GM10266 (cell line): ENCODE data around the gene FIGN.
A peak's percentile ranks its signal among the peaks of the same experiment; 100 is the strongest.

ENCODE experiments used
- DNase-seq: peaks from one replicate; pipeline ENCODE4 v3.0.0; 2012; ENCODE audit errors: extremely low spot score
- TF ChIP-seq, protein P1 (sequence below): IDR thresholded peaks from 2 replicates; pipeline ENCODE4 v1.5.1; 2012; ENCODE audit warnings: mild to moderate bottlenecking, low read depth; ENCODE audit not compliant: control insufficient read depth, insufficient read depth; ENCODE audit errors: missing control alignments

The FIGN gene, protein sequence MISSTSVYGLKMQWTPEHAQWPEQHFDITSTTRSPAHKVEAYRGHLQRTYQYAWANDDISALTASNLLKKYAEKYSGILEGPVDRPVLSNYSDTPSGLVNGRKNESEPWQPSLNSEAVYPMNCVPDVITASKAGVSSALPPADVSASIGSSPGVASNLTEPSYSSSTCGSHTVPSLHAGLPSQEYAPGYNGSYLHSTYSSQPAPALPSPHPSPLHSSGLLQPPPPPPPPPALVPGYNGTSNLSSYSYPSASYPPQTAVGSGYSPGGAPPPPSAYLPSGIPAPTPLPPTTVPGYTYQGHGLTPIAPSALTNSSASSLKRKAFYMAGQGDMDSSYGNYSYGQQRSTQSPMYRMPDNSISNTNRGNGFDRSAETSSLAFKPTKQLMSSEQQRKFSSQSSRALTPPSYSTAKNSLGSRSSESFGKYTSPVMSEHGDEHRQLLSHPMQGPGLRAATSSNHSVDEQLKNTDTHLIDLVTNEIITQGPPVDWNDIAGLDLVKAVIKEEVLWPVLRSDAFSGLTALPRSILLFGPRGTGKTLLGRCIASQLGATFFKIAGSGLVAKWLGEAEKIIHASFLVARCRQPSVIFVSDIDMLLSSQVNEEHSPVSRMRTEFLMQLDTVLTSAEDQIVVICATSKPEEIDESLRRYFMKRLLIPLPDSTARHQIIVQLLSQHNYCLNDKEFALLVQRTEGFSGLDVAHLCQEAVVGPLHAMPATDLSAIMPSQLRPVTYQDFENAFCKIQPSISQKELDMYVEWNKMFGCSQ

DNA sequence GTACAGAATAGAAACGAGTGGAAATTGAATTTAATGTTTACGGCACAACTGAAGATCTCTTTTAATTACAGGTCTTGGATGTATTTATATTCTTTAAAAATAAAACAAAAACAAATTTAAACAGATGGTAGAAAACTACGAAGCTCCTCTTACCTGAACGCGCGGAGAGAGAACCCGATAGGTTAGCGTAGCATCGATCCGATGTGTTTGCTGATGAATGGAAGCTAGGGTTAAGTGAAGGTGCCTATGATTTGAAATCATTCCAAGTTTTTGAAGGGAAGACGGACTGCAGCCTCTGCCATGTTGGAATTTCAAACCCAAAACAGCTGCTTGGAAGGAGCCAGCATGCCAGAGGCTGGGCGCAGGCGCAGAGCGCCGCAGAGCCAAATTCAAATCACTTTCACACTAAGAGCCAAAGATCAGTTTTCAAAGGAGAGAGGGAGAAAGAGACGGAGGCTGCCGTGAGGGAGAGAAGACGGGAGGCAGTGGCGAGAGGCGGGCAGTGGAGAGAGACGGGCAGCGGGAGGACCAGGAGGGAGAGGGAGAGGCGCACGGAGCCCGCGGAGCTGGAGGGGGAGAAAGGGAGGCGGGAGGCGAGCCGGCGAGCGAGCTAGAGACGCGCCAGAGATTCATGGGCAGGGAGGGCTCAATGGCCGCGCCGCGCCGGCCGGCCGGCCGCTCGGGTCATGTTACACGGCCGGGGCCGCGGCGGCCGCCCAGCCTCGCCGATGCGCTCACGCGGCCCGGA lies at the start of gene FIGN:
FIGN (minus strand) TSS at position 324 of the 748 bp plus-strand sequence. CDS start 1,081 bp downstream, outside the sequence.
- peak; percentile 21 for DNase-seq
- TF ChIP-seq, protein P1, sequence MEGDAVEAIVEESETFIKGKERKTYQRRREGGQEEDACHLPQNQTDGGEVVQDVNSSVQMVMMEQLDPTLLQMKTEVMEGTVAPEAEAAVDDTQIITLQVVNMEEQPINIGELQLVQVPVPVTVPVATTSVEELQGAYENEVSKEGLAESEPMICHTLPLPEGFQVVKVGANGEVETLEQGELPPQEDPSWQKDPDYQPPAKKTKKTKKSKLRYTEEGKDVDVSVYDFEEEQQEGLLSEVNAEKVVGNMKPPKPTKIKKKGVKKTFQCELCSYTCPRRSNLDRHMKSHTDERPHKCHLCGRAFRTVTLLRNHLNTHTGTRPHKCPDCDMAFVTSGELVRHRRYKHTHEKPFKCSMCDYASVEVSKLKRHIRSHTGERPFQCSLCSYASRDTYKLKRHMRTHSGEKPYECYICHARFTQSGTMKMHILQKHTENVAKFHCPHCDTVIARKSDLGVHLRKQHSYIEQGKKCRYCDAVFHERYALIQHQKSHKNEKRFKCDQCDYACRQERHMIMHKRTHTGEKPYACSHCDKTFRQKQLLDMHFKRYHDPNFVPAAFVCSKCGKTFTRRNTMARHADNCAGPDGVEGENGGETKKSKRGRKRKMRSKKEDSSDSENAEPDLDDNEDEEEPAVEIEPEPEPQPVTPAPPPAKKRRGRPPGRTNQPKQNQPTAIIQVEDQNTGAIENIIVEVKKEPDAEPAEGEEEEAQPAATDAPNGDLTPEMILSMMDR = no peak

DNA sequence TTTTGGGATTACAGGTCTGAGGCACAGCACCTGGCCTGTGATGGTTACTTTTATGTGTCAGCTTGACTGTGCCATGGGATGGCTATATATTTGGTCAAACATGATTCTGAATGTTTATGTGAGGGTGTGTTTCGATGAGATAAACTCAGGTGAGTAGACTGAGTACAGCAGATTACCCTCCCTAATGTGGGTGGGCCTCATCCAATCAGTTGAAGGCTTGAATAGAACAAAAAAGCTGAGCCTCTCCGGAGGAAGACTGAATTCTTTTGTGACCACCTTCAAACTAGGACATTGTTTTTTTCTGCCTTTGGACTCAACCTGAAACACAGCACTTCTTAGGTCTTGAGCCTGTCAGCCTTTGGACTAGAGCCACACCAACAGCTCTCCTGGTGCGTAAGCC lies 49.4 kb upstream of the FIGN start:
- TF ChIP-seq, protein P1 = no peak
- DNase-seq = no peak

DNA sequence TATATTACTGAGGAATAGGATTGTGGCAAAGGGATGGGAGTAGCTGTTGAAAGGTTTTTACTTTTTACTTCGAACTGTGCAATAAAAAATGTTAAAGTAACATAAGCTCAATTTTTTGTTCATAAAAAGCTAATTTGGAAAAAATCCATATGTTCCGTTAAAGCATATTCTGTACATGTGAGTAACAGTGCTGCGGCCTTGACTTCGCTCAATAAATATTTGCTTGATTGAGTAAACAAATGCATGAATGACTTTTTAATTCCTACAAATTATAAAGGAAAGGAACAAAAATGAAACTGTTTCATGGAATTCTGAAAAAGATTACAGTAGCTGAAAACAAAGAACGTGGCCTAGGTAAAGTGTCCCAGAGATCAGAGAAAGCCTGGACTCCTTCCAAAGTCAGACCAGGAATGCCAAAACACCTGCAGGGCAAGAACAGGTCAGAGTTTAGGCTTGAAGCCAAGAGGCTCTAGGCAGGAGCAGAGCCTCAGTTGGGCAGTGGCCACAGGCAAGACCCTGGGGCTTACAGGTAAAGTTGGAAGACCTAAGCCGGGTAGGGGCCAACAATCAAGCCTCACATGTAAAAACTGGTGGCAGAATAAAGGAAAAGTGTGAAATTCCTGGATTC lies 44.3 kb upstream of the FIGN start:
- TF ChIP-seq, protein P1 = no peak
- DNase-seq = no peak

DNA sequence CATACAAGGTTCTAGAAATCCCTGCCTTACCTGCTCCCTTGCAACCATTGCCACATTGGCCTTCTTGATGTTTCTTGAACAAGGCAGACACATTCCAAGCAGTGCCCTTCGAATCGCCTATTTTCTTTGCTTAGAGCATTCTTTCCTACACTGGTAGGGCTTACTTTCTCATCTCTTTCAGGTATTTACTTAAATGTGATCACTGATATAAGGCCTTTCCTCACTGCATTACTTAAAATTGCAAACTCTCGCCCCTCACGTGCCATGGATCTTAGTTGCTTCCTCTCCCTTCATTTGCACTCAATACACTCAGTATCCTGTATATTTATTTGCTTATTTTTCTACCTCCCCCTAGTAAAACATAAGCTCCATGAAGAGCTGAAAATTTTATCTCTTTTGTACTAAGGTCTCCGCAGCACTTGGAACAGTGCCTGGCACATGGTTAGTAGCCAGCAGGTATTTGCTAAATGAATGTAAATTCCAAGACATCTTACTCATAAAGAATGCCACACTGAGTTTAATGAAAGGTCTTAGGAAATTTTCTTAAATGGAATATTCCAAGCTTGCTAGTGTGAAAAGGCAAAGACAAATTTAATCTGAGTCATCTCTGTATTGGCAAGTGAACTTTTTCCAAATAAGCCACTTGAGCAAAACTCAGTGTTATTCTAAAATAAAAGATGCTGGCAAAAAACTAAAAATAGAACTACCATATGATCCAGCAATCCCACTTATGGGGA lies 42.4 kb upstream of the FIGN start:
- DNase-seq = no peak
- TF ChIP-seq, protein P1 = no peak

DNA sequence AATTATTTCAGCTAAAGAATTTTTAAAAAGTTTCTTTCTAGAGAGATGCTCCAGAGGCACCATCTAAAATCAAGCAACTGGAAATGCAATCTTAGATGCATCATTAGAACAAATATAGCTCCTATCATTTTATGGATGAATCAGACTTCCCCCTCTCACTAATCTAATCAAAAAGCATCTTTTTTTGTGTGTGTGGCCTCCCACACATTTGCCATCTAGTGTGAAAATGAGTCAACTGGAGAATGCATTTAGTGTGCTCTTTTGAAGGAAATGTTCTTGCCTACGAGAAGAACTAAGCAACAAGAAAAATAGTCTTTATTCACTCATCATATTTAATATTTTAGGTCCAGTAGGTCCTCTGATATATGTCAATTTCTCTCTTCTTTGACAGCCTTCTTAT lies 39.5 kb upstream of the FIGN start:
- TF ChIP-seq, protein P1 = no peak
- no peak for DNase-seq

DNA sequence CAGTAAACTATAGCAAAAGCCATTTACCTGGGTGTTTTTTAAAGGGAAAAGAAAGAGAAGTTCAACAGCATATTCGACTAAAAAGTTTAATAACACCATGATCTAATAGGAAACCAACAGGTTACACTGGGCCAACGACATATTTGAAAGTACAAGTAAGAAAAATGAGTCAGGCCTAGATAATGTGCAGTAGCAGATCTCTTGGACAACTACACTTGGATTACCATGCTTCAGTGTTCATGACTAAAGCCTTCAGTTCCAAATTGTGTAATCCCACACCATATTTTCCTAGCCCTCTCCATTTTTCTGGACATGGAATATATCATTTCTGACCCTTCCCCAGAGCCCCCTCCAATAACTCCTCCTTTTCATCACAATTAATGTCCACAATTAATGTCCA lies 39.1 kb upstream of the FIGN start:
- TF ChIP-seq, protein P1 = no peak
- DNase-seq = no peak
